HG03097 (cell line): ENCODE results near the gene GRAMD1C.
"Not testable (repeated sequence)": the region's sequence is repeated elsewhere in the genome, so short reads cannot be mapped to it uniquely, and the experiment has no call there.

Experiments
- ATAC-seq: cut with Tn5 transposase; IDR thresholded peaks from one replicate; pipeline ENCODE4 v1.9.1; 2021; ENCODE audit not compliant: unreplicated experiment, low FRiP score

Gene GRAMD1C

DNA sequence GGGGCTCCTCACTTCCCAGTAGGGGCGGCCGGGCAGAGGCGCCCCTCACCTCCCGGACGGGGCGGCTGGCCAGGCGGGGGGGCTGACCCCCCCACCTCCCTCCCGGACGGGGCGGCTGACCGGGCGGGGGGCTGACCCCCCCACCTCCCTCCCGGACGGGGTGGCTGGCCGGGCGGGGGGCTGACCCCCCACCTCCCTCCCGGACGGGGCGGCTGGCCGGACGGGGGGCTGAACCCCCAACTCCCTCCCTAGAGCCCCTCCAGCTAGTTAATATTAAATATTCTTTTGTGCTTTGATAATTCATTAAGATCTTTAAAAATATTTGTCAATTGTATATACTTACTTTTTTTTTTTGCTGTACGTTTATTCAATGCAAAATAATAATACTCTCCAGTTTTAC is 11.3 kb downstream of the GRAMD1C start:
- ATAC-seq = not testable (repeated sequence)

GRCh38 chr3:113850391-113850790 is 11.8 kb downstream of the GRAMD1C start:
- ATAC-seq = not testable (repeated sequence)

- ATAC-seq = no peak
Observed at GRCh38 chr3:113852506-113852905, 13.9 kb downstream of the GRAMD1C start.

DNA sequence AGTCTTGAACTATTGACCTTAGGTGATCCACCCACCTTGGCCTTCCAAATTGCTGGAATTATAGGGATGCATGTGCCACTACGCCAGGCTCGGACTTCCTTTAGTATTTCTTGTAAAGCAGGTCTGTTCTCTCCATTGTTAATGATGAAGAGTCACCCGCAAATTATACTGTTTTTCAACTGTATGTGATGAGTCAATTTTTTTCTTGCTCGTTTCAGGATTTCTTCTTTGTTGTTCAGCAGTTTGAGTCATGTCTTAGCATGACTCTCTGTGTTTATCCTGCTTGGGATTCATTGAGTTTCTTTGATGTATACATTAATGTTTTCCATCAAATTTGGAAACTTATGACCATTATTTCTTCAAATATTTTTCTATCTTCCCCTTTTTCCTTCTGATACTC is 28.9 kb downstream of the GRAMD1C start:
- no peak for ATAC-seq

DNA sequence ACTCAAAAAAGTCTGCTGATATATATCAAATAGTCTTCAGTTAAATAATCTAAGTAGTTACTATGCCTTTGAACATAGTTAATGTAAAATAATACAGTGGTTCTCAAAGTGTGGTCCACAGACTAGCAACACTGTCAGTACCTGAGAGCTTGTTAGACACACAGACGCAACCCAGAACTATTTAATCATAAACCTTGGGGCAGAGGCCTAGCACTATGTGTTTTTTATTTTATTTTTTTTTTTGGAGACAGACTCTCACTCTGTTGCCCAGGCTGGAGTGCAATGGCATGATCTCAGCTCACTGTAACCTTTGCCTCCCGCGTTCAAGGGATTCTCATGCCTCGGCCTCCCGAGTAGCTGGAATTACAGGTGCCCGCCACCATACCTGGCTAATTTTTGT is 34.7 kb downstream of the GRAMD1C start:
- no peak for ATAC-seq

GRCh38 chr3:113873814-113874526 is 35.4 kb downstream of the GRAMD1C start:
- ATAC-seq = no peak

DNA sequence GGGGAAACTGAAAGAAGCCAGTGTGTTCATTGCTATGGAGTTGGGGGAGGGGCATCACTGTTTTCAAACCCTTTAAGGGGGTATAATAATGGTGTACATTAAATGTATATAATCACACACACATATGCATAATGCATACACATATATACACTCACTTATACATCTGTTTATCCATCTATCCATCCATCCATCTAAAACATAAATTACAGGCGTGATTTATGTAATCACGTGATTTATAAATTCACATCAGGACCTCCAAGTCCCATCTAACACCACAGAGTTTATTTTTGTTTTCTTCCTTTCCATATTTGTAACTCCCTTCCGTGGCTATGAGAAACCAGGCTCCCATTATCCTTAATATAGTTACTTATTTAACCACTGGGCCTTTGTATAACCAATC is 39.8 kb downstream of the GRAMD1C start:
- ATAC-seq = no peak

DNA sequence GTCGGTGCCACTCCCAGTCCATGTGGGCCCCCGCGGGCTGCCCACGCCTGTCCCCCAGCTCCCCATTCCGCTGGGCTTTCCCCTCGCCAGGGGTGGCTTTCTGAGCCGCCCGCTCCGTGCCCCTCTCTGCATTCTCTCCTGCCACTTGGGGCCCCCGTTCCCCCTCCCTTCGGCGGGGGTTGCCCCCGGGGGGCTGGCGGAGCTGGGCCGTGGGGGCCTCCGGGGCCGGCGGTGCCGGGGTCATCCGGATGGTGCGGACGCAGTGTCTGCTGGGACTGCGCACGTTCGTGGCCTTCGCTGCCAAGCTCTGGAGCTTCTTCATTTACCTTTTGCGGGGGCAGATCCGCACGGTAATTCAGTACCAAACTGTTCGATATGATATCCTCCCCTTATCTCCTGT is 46.5 kb downstream of the GRAMD1C start:
- ATAC-seq = no peak

- ATAC-seq = no peak
Observed at GRCh38 chr3:113890256-113890900, 51.8 kb downstream of the GRAMD1C start.

GRCh38 chr3:113894927-113895326 is 56.3 kb downstream of the GRAMD1C start:
- ATAC-seq = no peak

GRCh38 chr3:113895964-113896363 is 57.4 kb downstream of the GRAMD1C start:
- ATAC-seq = no peak

GRCh38 chr3:113896930-113897329 is 58.3 kb downstream of the GRAMD1C start:
- ATAC-seq = no peak

DNA sequence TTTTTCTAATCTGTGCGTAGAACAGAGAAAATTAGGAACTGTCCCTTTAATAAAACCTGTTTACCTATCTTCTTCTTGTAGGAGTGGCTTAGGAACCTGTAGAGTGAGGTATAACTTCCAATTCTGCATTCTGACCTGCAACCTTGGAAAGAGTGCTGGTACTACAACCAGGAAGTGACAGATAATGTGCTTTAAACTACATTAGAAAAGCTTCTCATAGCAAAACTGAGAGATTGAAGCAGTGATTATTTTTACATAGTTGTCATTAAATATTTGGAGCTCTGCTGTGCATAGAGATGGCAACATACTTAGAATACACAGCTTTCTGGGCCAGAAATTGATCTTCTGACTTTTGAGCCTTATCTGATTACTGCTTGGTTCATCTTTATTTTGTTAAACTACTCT is 58.8 kb downstream of the GRAMD1C start:
- ATAC-seq = no peak

DNA sequence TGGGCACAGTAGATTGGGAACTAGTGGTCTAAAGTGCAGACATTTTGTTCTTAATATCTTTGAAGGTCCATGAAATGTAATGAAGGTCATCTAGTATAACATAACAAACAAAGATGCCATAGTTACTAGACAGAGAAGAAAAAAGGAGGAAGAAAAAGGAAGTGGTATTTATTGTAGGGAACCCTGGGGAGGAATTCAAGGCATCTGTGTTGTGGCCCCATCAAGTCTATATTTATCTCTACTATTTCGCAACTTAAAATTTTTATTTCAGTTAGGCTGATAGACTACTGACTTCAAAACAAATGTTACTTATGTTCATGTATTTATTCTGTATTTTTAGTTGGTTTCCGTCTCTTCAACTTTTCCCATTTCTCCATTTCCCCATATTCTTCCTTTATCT is 60.3 kb downstream of the GRAMD1C start:
- no peak for ATAC-seq

DNA sequence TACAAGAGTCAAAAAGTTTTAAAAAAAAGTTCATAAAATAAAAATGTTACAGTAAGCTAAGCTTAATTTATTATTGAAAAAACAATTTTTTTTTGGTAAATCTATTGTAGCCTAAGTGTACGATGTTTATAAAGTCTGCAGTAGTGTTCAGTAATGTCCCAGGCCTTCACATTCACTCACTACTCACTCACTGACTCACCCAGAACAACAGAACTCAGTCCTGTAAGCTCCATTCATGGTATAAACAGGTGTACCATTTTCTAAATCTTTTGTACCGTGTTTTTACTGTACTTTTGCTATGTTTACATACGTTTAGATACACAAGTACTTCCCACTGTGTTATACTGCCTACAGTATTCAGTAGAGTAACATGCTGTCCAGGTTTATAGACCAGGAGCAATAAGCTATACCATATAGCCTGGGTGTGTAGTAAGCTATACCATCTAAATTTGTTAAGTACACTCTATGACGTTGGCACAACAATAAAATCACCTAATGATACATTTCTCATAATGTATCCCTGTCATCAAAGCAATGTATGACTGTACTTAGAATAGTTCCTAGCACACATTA is 68.1 kb downstream of the GRAMD1C start:
- ATAC-seq = no peak

DNA sequence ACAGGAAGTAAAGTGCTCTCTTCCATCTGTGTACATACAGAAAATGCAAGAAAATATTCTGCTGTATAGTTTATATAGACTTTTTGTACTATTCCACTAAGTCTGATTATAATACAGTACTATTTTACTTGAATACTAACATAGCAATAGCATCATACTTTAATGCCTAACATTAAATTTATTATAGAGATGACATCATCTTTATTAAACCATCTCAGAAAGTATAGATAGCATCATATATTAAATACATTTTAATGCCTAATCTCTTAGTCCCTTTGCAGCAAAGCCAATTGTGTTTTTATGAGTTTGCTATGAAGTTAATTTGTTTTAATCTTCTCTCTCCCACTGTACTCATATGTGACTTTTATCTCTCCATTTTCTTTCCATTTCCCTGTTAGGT is 69.5 kb downstream of the GRAMD1C start:
- no peak for ATAC-seq

- ATAC-seq = no peak
Observed at GRCh38 chr3:113910966-113911365, 72.4 kb downstream of the GRAMD1C start.

- peak; percentile 69 for ATAC-seq
Observed at GRCh38 chr3:113912552-113913236, 74.1 kb downstream of the GRAMD1C start.

GRCh38 chr3:113914646-113915045 is 76.1 kb downstream of the GRAMD1C start:
- no peak for ATAC-seq

DNA sequence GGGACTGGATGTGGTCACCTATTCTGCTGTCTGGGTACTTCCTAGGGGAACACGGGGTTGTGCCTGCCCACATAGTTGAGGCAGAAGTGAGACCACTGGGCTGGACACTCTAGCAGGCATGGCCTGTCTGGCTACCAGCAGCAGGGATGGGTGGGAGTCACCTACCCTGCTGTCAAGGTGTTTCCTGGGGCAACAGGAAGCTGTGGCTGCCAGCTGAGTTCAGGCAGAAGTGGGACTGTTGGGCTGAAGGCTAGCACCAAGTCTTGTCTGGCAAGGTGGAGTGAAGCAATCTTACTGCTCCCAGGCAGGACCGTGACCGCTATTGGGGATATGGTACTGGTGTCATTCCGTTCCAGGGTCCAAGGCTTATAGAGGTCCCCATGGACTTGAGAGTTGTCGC is 89.0 kb downstream of the GRAMD1C start:
- ATAC-seq = no peak

GRCh38 chr3:113946831-113947230 is 108.2 kb downstream of the GRAMD1C start:
- no peak for ATAC-seq
